ENCODE results near the gene ST3GAL5.

Gene ST3GAL5

DNA sequence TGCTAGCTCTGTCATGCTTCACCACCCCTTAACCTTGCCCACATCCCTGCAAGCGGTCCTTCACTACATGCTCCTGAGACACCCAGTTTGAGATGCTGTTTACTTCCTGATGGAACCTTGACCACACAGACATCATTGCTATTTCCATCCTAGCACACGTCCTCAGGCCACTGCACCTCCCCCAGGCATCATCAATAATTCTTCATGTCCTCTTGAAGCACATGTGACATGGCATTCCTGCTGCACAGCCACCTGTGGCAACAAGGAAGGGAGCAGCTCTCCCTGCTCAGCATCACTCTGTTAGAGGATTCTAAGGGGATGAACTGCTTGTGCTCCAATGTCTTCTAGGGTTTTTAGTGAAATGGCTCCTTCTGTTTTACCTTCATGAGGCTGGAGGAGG, 26.1 kb upstream of the ST3GAL5 start:
- no peak overlapping the region for H3K9ac ChIP-seq (ENCODE audit: low read depth, low read length)
- no peaks in the 10 kb centered on the region for H3K36me3 ChIP-seq (ENCODE audit: insufficient read depth, low read length)
- no peaks in the 10 kb centered on the region for H3K4me1 ChIP-seq (ENCODE audit: insufficient read depth, low read length)
- WGBS, result 84% methylated on average over 2 of the region's 2 CpGs
- no peak overlapping the region for H3K27ac ChIP-seq (ENCODE audit: low read depth, low read length)
- no peaks in the 10 kb centered on the region for H3K9me3 ChIP-seq (ENCODE audit: insufficient read depth, low read depth, low read length)
- H3K27me3 ChIP-seq (ENCODE audit: insufficient read depth, low read length), result no peaks in the 10 kb centered on the region
- H3K4me3 ChIP-seq (ENCODE audit: low read length), result no peak overlapping the region

- Histone ChIP-seq H3K27ac (ENCODE audit: low read depth, low read length) (no peak overlapping the region), H3K9ac (ENCODE audit: low read depth, low read length) (no peak overlapping the region), H3K9me3 (ENCODE audit: insufficient read depth, low read depth, low read length) (no peaks in the 10 kb centered on the region), H3K36me3 (ENCODE audit: insufficient read depth, low read length) (no peaks in the 10 kb centered on the region), H3K4me3 (ENCODE audit: low read length) (no peak overlapping the region), H3K27me3 (ENCODE audit: insufficient read depth, low read length) (no peaks in the 10 kb centered on the region), H3K4me1 (ENCODE audit: insufficient read depth, low read length) (no peaks in the 10 kb centered on the region)
- 85% methylated on average over 4 of the region's 4 CpGs for WGBS
Observed at GRCh38 chr2:85913884-85914881, 25.4 kb upstream of the ST3GAL5 start.

DNA sequence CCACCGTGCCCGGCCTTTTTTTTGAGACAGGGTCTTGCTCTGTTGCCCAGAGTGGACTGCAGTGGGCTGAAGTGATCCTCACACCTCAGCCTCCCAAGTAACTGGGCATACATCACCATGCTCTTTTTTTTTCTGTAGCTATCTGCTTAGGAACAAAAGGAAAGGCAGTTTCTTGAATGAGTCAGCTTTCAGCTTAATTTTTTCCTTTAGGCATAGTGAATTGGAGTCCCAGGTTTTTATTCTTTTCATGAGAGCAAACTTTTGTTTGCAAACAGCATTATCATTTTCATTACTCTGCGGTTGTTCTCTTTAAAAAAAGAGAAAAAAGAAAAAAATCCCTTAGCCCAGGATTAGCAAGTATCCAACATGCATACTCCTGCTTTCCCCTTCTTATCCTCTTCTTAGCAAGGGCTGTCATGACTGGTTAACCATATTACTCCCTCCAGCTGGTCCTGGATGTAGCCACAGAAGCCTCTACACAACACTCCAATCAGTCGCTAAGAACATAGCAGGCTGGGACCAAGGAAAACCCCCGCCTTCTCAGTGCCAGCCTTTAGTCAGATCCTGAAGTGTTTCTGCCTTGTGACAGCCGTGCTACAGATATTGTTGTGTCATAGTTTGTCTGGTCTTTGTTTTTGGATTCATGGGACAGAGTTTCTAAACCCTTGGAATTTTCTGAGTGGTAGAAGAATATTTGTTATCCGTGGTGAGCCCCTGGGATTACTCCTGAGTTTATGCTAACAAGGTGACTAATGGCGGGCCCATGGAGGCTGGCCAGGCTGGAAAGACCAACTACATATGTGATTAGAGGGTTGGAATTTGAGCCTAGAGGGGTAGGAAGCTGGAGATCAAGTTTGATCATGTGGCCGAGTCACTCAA, 23.3 kb upstream of the ST3GAL5 start:
- no peaks in the 10 kb centered on the region for H3K36me3 ChIP-seq (ENCODE audit: insufficient read depth, low read length)
- H3K27me3 ChIP-seq (ENCODE audit: insufficient read depth, low read length), result no peaks in the 10 kb centered on the region
- H3K4me3 ChIP-seq (ENCODE audit: low read length), result no peak overlapping the region
- H3K9ac ChIP-seq (ENCODE audit: low read depth, low read length), result no peak overlapping the region
- no peaks in the 10 kb centered on the region for H3K4me1 ChIP-seq (ENCODE audit: insufficient read depth, low read length)
- H3K27ac ChIP-seq (ENCODE audit: low read depth, low read length), result no peak overlapping the region
- 89% methylated on average over 9 of the region's 9 CpGs for WGBS
- no peaks in the 10 kb centered on the region for H3K9me3 ChIP-seq (ENCODE audit: insufficient read depth, low read depth, low read length)

- no peak overlapping the region for H3K9ac ChIP-seq (ENCODE audit: low read depth, low read length)
- H3K9me3 ChIP-seq (ENCODE audit: insufficient read depth, low read depth, low read length), result no peaks in the 10 kb centered on the region
- H3K4me1 ChIP-seq (ENCODE audit: insufficient read depth, low read length), result no peaks in the 10 kb centered on the region
- no peaks in the 10 kb centered on the region for H3K36me3 ChIP-seq (ENCODE audit: insufficient read depth, low read length)
- H3K27ac ChIP-seq (ENCODE audit: low read depth, low read length), result no peak overlapping the region
- WGBS, result 77% methylated on average over 6 of the region's 6 CpGs
- H3K4me3 ChIP-seq (ENCODE audit: low read length), result no peak overlapping the region
- H3K27me3 ChIP-seq (ENCODE audit: insufficient read depth, low read length), result no peaks in the 10 kb centered on the region
Observed at GRCh38 chr2:85911097-85911496, 22.3 kb upstream of the ST3GAL5 start.

DNA sequence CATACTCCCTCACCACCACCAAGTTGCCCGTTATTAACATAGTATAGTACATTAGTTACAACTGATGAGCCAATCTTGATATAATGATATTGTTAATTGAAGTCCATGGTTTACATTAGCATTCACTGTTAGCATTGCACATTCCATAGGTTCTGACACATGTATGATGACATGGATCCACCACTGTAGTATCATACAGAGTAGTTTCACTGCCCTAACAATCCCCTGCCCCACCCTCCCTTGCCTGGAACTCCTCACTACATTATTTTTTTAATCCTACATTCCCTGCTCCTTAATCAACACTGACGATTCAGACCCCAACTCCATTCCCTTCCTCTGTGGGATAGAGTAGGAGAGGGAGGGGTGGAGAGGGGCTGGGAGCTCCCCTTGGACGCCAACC, 20.2 kb upstream of the ST3GAL5 start:
- H3K27me3 ChIP-seq (ENCODE audit: insufficient read depth, low read length), result no peaks in the 10 kb centered on the region
- no peaks in the 10 kb centered on the region for H3K36me3 ChIP-seq (ENCODE audit: insufficient read depth, low read length)
- WGBS, result 83% methylated on average over 1 of the region's 3 CpGs
- no peak overlapping the region for H3K27ac ChIP-seq (ENCODE audit: low read depth, low read length)
- no peaks in the 10 kb centered on the region for H3K4me1 ChIP-seq (ENCODE audit: insufficient read depth, low read length)
- no peak overlapping the region for H3K4me3 ChIP-seq (ENCODE audit: low read length)
- no peaks in the 10 kb centered on the region for H3K9me3 ChIP-seq (ENCODE audit: insufficient read depth, low read depth, low read length)
- no peak overlapping the region for H3K9ac ChIP-seq (ENCODE audit: low read depth, low read length)

GRCh38 chr2:85908506-85908905, 19.7 kb upstream of the ST3GAL5 start:
- WGBS, result 100% methylated on average over 1 of the region's 1 CpG
- no peak overlapping the region for H3K27ac ChIP-seq (ENCODE audit: low read depth, low read length)
- H3K27me3 ChIP-seq (ENCODE audit: insufficient read depth, low read length), result no peaks in the 10 kb centered on the region
- no peak overlapping the region for H3K4me3 ChIP-seq (ENCODE audit: low read length)
- no peaks in the 10 kb centered on the region for H3K4me1 ChIP-seq (ENCODE audit: insufficient read depth, low read length)
- no peak overlapping the region for H3K9ac ChIP-seq (ENCODE audit: low read depth, low read length)
- no peaks in the 10 kb centered on the region for H3K36me3 ChIP-seq (ENCODE audit: insufficient read depth, low read length)
- H3K9me3 ChIP-seq (ENCODE audit: insufficient read depth, low read depth, low read length), result no peaks in the 10 kb centered on the region

DNA sequence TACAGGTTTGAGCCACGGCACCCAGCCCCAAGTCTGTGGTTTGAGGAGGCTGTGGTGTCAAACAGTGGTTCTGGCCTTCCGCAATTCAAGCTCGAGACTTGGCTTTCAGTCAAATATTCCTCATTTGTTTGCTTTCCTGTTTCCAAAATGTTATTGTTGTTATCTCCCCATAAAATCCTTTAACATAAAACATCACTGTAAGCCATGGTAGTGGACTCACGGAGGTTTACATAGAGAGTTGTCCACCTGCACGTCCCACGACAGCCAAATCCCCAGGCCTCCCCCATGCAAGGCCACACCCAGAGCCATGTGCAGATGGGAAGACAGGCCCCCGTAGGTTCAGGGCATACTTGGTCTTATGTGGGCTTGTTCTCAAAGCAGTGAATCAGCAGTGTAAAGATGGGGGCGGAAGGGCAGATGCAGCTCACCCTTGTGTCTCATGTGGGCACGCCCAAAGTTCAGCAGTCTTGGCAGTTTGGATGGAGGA, 18.9 kb upstream of the ST3GAL5 start:
- H3K36me3 ChIP-seq (ENCODE audit: insufficient read depth, low read length), result no peaks in the 10 kb centered on the region
- no peak overlapping the region for H3K4me3 ChIP-seq (ENCODE audit: low read length)
- 88% methylated on average over 9 of the region's 9 CpGs for WGBS
- H3K27me3 ChIP-seq (ENCODE audit: insufficient read depth, low read length), result no peaks in the 10 kb centered on the region
- H3K9me3 ChIP-seq (ENCODE audit: insufficient read depth, low read depth, low read length), result no peaks in the 10 kb centered on the region
- H3K4me1 ChIP-seq (ENCODE audit: insufficient read depth, low read length), result no peaks in the 10 kb centered on the region
- H3K9ac ChIP-seq (ENCODE audit: low read depth, low read length), result no peak overlapping the region
- H3K27ac ChIP-seq (ENCODE audit: low read depth, low read length), result no peak overlapping the region

- H3K9ac ChIP-seq (ENCODE audit: low read depth, low read length), result no peak overlapping the region
- H3K36me3 ChIP-seq (ENCODE audit: insufficient read depth, low read length), result no peaks in the 10 kb centered on the region
- H3K4me3 ChIP-seq (ENCODE audit: low read length), result no peak overlapping the region
- H3K27me3 ChIP-seq (ENCODE audit: insufficient read depth, low read length), result no peaks in the 10 kb centered on the region
- no peak overlapping the region for H3K27ac ChIP-seq (ENCODE audit: low read depth, low read length)
- 88% methylated on average over 1 of the region's 3 CpGs for WGBS
- H3K4me1 ChIP-seq (ENCODE audit: insufficient read depth, low read length), result no peaks in the 10 kb centered on the region
- H3K9me3 ChIP-seq (ENCODE audit: insufficient read depth, low read depth, low read length), result no peaks in the 10 kb centered on the region
Observed at GRCh38 chr2:85906748-85907147, 18.0 kb upstream of the ST3GAL5 start.

GRCh38 chr2:85905891-85906290, 17.1 kb upstream of the ST3GAL5 start:
- 78% methylated on average over 1 of the region's 1 CpG for WGBS
- Histone ChIP-seq H3K4me3 (ENCODE audit: low read length) (no peak overlapping the region), H3K36me3 (ENCODE audit: insufficient read depth, low read length) (no peaks in the 10 kb centered on the region), H3K27ac (ENCODE audit: low read depth, low read length) (no peak overlapping the region), H3K9ac (ENCODE audit: low read depth, low read length) (no peak overlapping the region), H3K27me3 (ENCODE audit: insufficient read depth, low read length) (no peaks in the 10 kb centered on the region), H3K9me3 (ENCODE audit: insufficient read depth, low read depth, low read length) (no peaks in the 10 kb centered on the region), H3K4me1 (ENCODE audit: insufficient read depth, low read length) (no peaks in the 10 kb centered on the region)

DNA sequence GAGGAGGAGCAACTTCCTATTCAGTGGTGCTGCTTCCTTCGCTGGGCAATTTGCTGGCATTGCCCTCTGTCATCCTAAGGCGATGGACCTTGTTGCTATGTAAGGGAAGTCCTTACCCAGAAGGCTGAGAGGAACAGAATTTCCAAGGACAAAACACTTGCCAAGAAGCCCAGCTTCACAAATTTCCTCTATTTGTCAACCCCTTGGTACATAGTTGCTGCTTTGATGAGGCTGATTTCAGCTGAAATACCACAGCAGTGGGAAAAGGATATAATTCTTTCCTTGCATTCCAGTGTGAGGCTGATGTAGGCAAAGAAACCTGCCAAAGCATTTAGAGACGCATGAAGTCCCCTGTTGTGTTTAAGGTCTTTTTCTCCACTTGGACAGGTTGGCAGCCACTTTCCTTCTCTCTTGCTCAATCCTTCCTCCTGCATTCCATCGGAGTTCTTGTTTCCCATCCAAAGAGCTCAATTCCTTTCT, 16.4 kb upstream of the ST3GAL5 start:
- H3K9me3 ChIP-seq (ENCODE audit: insufficient read depth, low read depth, low read length), result no peaks in the 10 kb centered on the region
- H3K4me1 ChIP-seq (ENCODE audit: insufficient read depth, low read length), result no peaks in the 10 kb centered on the region
- no peak overlapping the region for H3K9ac ChIP-seq (ENCODE audit: low read depth, low read length)
- H3K27me3 ChIP-seq (ENCODE audit: insufficient read depth, low read length), result no peaks in the 10 kb centered on the region
- H3K27ac ChIP-seq (ENCODE audit: low read depth, low read length), result no peak overlapping the region
- WGBS, result 86% methylated on average over 4 of the region's 4 CpGs
- H3K4me3 ChIP-seq (ENCODE audit: low read length), result no peak overlapping the region
- no peaks in the 10 kb centered on the region for H3K36me3 ChIP-seq (ENCODE audit: insufficient read depth, low read length)

- Histone ChIP-seq H3K27ac (ENCODE audit: low read depth, low read length) (no peak overlapping the region), H3K4me1 (ENCODE audit: insufficient read depth, low read length) (no peaks in the 10 kb centered on the region), H3K36me3 (ENCODE audit: insufficient read depth, low read length) (no peaks in the 10 kb centered on the region), H3K27me3 (ENCODE audit: insufficient read depth, low read length) (no peaks in the 10 kb centered on the region), H3K4me3 (ENCODE audit: low read length) (no peak overlapping the region), H3K9me3 (ENCODE audit: insufficient read depth, low read depth, low read length) (no peaks in the 10 kb centered on the region), H3K9ac (ENCODE audit: low read depth, low read length) (no peak overlapping the region)
- 93% methylated on average over 8 of the region's 8 CpGs for WGBS
Observed at GRCh38 chr2:85903849-85904248, 15.1 kb upstream of the ST3GAL5 start.

Measured in HUES64 (cell line).